GM23248 (cell line): ENCODE results near the gene LKAAEAR1.

Experiments
- EZH2 ChIP-seq: fragments of 200-600 bp; sonication (generic); IDR thresholded peaks from 2 replicates; pipeline ENCODE4 v1.6.1; 2018; ENCODE audit warnings: antibody characterized with exemption, mild to moderate bottlenecking; ENCODE audit not compliant: insufficient read depth, poor library complexity, severe bottlenecking
- EZH2phosphoT487 ChIP-seq: fragments of 200-600 bp; sonication (generic); IDR thresholded peaks from 2 replicates; pipeline ENCODE4 v1.6.1; 2018; ENCODE audit warnings: antibody characterized with exemption, moderate library complexity, mild to moderate bottlenecking, low read depth; ENCODE audit not compliant: insufficient read depth

GRCh38 chr20:64055396-64055892 is 28.8 kb downstream of the LKAAEAR1 start:
- no peak for TF ChIP-seq EZH2
- TF ChIP-seq EZH2phosphoT487 = no peak
